SK-N-SH treated with all-trans-retinoic acid at 6 μM for 48 hours (cell line): ENCODE results near the gene STAT5A.

Experiments used
- ATAC-seq: fragments of 200-7000 bp; cut with Tn5 transposase; 3 replicates; pipeline ENCODE4 v1.9.1; 2020; ENCODE audit warnings: mild to moderate bottlenecking, moderate library complexity
- ARNTL ChIP-seq: fragments of 450-650 bp; formaldehyde crosslinking; IDR thresholded peaks from 2 replicates; pipeline ENCODE4 v1.5.0; 2020; ENCODE audit warnings: low read depth, mild to moderate bottlenecking, moderate library complexity, borderline replicate concordance
- BACH2 ChIP-seq: fragments of 250-450 bp; sonication (Bioruptor Pico); IDR thresholded peaks from 2 replicates; pipeline ENCODE4 v1.9.0; 2021; ENCODE audit warnings: mild to moderate bottlenecking, borderline replicate concordance
- CSDC2 ChIP-seq: fragments of 250-450 bp; sonication (Bioruptor Pico); IDR thresholded peaks from 2 replicates; pipeline ENCODE4 v1.5.0; 2020; ENCODE audit warnings: mild to moderate bottlenecking, moderate library complexity
- ESRRG ChIP-seq: fragments of 250-450 bp; sonication (Bioruptor Pico); IDR thresholded peaks from 2 replicates; pipeline ENCODE4 v1.6.1; 2021; ENCODE audit warnings: mild to moderate bottlenecking
- OSR1 ChIP-seq: fragments of 250-450 bp; sonication (Bioruptor Pico); IDR thresholded peaks from 2 replicates; pipeline ENCODE4 v1.8.0; 2022; ENCODE audit warnings: moderate library complexity, mild to moderate bottlenecking, inconsistent platforms
- PPARA ChIP-seq: fragments of 250-450 bp; sonication (Bioruptor Pico); IDR thresholded peaks from 2 replicates; pipeline ENCODE4 v1.5.0; 2020; ENCODE audit warnings: mild to moderate bottlenecking, borderline replicate concordance
- TCF4 ChIP-seq: fragments of 250-450 bp; sonication (Bioruptor Pico); IDR thresholded peaks from 2 replicates; pipeline ENCODE4 v1.8.0; 2021; ENCODE audit warnings: mild to moderate bottlenecking, moderate library complexity, borderline replicate concordance
- TOX ChIP-seq: fragments of 250-450 bp; sonication (Bioruptor Pico); IDR thresholded peaks from 2 replicates; pipeline ENCODE4 v1.8.0; 2021; ENCODE audit warnings: mild to moderate bottlenecking, moderate library complexity, borderline replicate concordance
- TSHZ2 ChIP-seq: fragments of 250-450 bp; sonication (Bioruptor Pico); IDR thresholded peaks from 2 replicates; pipeline ENCODE4 v1.5.0; 2020; ENCODE audit warnings: mild to moderate bottlenecking, moderate library complexity
- ZFP3 ChIP-seq: fragments of 250-450 bp; sonication (Bioruptor Pico); IDR thresholded peaks from 2 replicates; pipeline ENCODE4 v1.5.0; 2020; ENCODE audit warnings: mild to moderate bottlenecking, moderate library complexity
- ZFP30 ChIP-seq: fragments of 450-650 bp; formaldehyde crosslinking; IDR thresholded peaks from 2 replicates; pipeline ENCODE4 v1.5.0; 2022; ENCODE audit warnings: mild to moderate bottlenecking, moderate library complexity
- ZNF70 ChIP-seq: fragments of 450-650 bp; formaldehyde crosslinking; IDR thresholded peaks from 2 replicates; pipeline ENCODE4 v1.5.0; 2020; ENCODE audit warnings: mild to moderate bottlenecking, moderate library complexity
- ZNF8 ChIP-seq: fragments of 450-650 bp; formaldehyde crosslinking; IDR thresholded peaks from 2 replicates; pipeline ENCODE4 v1.5.0; 2020; ENCODE audit warnings: mild to moderate bottlenecking, moderate library complexity
- TF ChIP-seq, protein P1 (sequence below): fragments of 250-450 bp; sonication (Bioruptor Pico); IDR thresholded peaks from 2 replicates; pipeline ENCODE4 v1.5.1; 2020; ENCODE audit warnings: low read depth, mild to moderate bottlenecking, moderate library complexity
- TF ChIP-seq, protein P2 (sequence below): fragments of 250-450 bp; sonication (Bioruptor Pico); IDR thresholded peaks from 2 replicates; pipeline ENCODE4 v1.8.0; 2021; ENCODE audit warnings: low read depth, mild to moderate bottlenecking, moderate library complexity, borderline replicate concordance

STAT5A gene

DNA sequence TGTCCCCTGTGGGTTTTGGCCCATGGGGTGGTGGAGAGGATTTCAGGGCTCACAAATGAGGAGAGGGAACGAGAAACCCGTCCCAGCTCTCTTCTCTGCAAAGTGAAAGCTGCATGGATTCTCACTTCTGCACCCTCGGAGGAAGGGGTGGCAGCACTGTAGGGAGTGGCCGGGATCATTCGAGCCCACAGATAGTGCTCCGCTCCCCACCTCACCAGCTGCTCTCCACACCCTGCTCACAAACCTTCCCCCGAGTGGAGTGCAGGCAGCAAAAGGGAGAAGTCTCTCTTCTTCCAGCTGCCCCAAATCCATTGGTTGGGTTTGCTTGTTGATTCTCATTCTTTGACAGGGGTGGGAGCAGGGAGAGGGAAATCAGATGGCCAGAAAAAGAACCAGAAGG, 20.1 kb downstream of the STAT5A start:
- ATAC-seq: no peak
- no peak for TF ChIP-seq TSHZ2
- TF ChIP-seq BACH2 (CRISPR knock-in tag): no peak
- TF ChIP-seq TCF4 (CRISPR knock-in tag): no peak
- no peak for TF ChIP-seq ESRRG
- TF ChIP-seq ZFP3 (CRISPR knock-in tag): no peak
- no peak for TF ChIP-seq CSDC2
- TF ChIP-seq OSR1 (CRISPR knock-in tag): no peak
- TF ChIP-seq ARNTL: no peak
- TF ChIP-seq ZNF70: no peak
- TF ChIP-seq ZNF8: no peak
- no peak for TF ChIP-seq PPARA (CRISPR knock-in tag)
- TF ChIP-seq ZFP30 (CRISPR knock-in tag): no peak
- TF ChIP-seq, protein P1, sequence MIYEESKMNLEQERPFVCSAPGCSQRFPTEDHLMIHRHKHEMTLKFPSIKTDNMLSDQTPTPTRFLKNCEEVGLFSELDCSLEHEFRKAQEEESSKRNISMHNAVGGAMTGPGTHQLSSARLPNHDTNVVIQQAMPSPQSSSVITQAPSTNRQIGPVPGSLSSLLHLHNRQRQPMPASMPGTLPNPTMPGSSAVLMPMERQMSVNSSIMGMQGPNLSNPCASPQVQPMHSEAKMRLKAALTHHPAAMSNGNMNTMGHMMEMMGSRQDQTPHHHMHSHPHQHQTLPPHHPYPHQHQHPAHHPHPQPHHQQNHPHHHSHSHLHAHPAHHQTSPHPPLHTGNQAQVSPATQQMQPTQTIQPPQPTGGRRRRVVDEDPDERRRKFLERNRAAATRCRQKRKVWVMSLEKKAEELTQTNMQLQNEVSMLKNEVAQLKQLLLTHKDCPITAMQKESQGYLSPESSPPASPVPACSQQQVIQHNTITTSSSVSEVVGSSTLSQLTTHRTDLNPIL (CRISPR knock-in tag): no peak

DNA sequence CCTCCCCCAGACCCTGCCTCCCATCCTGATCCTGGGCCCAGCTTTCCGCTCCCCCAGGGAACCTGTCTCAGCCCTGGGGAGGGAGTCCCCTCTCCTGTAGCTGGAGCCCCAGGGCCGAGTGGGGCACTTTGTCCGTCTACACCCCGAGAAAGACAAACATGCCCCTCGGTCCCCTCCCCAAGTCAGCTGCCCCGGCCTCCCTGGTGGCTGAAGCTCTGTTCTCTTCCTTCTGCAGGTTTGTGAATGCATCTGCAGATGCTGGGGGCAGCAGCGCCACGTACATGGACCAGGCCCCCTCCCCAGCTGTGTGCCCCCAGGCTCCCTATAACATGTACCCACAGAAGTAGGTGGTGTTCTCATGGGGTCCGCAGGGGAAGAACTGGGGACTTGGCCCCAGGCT, 20.8 kb downstream of the STAT5A start:
- no peak for ATAC-seq
- no peak for TF ChIP-seq ZFP3 (CRISPR knock-in tag)
- TF ChIP-seq, protein P2, sequence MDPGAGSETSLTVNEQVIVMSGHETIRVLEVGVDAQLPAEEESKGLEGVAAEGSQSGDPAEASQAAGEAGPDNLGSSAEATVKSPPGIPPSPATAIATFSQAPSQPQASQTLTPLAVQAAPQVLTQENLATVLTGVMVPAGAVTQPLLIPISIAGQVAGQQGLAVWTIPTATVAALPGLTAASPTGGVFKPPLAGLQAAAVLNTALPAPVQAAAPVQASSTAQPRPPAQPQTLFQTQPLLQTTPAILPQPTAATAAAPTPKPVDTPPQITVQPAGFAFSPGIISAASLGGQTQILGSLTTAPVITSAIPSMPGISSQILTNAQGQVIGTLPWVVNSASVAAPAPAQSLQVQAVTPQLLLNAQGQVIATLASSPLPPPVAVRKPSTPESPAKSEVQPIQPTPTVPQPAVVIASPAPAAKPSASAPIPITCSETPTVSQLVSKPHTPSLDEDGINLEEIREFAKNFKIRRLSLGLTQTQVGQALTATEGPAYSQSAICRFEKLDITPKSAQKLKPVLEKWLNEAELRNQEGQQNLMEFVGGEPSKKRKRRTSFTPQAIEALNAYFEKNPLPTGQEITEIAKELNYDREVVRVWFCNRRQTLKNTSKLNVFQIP (CRISPR knock-in tag): no peak
- TF ChIP-seq, protein P1 (CRISPR knock-in tag): no peak

DNA sequence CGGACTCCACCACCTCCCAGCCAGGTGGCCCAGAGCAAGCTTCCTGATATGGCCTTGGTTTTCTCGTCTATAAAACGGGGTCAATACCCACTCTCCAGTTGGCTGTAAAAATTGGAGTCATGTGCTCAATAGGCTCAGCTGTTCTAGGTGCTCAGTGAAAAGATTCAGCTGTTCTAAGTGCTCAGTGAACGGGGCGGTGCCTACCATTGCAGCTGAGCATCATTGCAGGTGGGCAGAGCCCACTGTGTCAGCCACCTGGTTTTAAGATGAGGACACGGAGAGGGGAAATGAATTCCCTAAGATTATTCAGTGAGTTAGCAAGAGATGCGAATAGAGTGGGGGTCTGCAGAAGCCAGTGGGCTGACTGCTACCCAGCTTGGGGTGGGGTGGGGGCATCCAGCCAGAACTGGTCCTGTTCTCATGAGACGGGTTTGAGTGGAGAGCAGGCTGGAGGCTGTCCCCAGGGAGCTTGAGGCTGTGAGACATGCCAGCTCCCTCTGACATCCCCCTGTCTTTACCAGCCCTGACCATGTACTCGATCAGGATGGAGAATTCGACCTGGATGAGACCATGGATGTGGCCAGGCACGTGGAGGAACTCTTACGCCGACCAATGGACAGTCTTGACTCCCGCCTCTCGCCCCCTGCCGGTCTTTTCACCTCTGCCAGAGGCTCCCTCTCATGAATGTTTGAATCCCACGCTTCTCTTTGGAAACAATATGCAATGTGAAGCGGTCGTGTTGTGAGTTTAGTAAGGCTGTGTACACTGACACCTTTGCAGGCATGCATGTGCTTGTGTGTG, 21.9 kb downstream of the STAT5A start:
- no peak for TF ChIP-seq ZFP3 (CRISPR knock-in tag)
- no peak for TF ChIP-seq ZFP30 (CRISPR knock-in tag)
- no peak for TF ChIP-seq ARNTL
- TF ChIP-seq CSDC2: no peak
- TF ChIP-seq TCF4 (CRISPR knock-in tag): no peak
- TF ChIP-seq ZNF70: no peak
- TF ChIP-seq TSHZ2: no peak
- TF ChIP-seq TOX (CRISPR knock-in tag): no peak
- TF ChIP-seq, protein P2 (CRISPR knock-in tag): no peak
- TF ChIP-seq, all 23 proteins: peak for 0
- ATAC-seq: no peak
